ENCODE measurements around the gene ABCB6.

The ABCB6 gene

DNA sequence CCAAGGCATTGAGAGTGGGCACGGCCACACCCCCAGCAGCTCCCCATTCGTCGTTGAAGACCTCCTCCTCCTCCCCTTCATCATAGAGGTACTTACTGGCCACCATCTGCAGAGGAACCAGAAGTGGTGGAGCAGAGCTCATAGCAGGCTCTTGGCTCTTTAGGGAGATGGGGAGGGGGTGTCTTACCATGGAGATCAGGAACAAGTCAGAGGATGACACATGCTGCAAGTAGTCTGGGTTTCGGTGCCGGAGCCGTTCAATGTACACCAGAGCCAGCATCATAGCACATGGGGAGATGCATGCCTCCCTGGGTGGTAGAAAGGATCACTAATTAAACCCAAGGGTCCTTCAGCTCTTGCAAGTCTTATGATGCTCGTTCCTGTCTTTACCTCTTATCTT lies 44.0 kb downstream of the ABCB6 start:
- TF ChIP-seq CTCF (IDR thresholded peaks at IDR 0.05; ENCODE audit: borderline replicate concordance, extremely low read depth, low read length, poor library complexity, severe bottlenecking) (no peak), EZH2 (IDR thresholded peaks at IDR 0.05; ENCODE audit: borderline replicate concordance, low read depth, low read length, severe bottlenecking) (no peak)
- no peak overlapping the region for H3K9ac ChIP-seq (ENCODE audit: low read depth, low read length)
- H3K4me2 ChIP-seq (ENCODE audit: insufficient read depth, low read length), result no peak overlapping the region
- no peak overlapping the region for H2AFZ ChIP-seq (ENCODE audit: low read depth, low read length)
- H3K9me3 ChIP-seq (ENCODE audit: insufficient read depth, low read length, severe bottlenecking), result no peaks in the 10 kb centered on the region
- no peak overlapping the region for H3K27ac ChIP-seq (ENCODE audit: low read length)
- peaks cover 15% of the 10 kb centered on the region; the same call in 1 of the 2 replicates for H4K20me1 ChIP-seq (ENCODE audit: insufficient read depth, low read length)
- ATAC-seq (ENCODE audit: insufficient read depth, low read depth), result no peak
- no peak overlapping the region for H3K4me3 ChIP-seq (ENCODE audit: low read depth in 1 of 2, low read length in 2 of 2)
- peaks cover 48% of the 10 kb centered on the region for H3K36me3 ChIP-seq (ENCODE audit: insufficient read depth, low read length)
- no peaks in the 10 kb centered on the region for H3K27me3 ChIP-seq (ENCODE audit: insufficient read depth, low read length, poor library complexity)
- H3K4me1 ChIP-seq (ENCODE audit: insufficient read depth, low read length), result peaks cover 33% of the 10 kb centered on the region
- no peak for DNase-seq
- peaks cover 36% of the 10 kb centered on the region for H3K79me2 ChIP-seq (ENCODE audit: insufficient read depth, low read length)

DNA sequence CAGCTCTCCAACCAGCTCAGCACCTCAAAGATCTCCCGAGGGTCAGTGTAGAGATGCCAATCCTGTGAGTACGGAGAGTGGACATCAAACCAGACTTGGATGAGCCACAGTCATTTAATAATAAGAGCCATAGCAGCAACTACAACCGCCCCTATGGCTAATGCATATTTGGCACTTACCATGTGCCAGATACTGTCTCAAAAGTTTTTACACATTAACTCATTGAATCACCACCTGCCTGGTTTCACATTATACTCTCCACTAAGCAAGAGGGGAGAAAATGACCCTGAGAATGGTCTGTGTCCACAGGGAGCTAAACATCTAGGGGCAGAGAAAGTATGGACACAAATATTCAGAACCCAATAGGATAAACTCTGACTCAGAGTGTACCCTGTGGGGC lies 44.6 kb downstream of the ABCB6 start:
- H3K9ac ChIP-seq (ENCODE audit: low read depth, low read length), result no peak overlapping the region
- H3K36me3 ChIP-seq (ENCODE audit: insufficient read depth, low read length), result peaks cover 42% of the 10 kb centered on the region
- no peak overlapping the region for H3K27ac ChIP-seq (ENCODE audit: low read length)
- DNase-seq (no peak), ATAC-seq (ENCODE audit: insufficient read depth, low read depth) (no peak)
- no peak for TF ChIP-seq CTCF (IDR thresholded peaks at IDR 0.05; ENCODE audit: borderline replicate concordance, extremely low read depth, low read length, poor library complexity, severe bottlenecking)
- TF ChIP-seq EZH2 (IDR thresholded peaks at IDR 0.05; ENCODE audit: borderline replicate concordance, low read depth, low read length, severe bottlenecking), result no peak
- no peak overlapping the region for H2AFZ ChIP-seq (ENCODE audit: low read depth, low read length)
- H3K4me1 ChIP-seq (ENCODE audit: insufficient read depth, low read length), result peaks cover 27% of the 10 kb centered on the region
- peaks cover 30% of the 10 kb centered on the region for H3K79me2 ChIP-seq (ENCODE audit: insufficient read depth, low read length)
- H3K4me2 ChIP-seq (ENCODE audit: insufficient read depth, low read length), result no peak overlapping the region
- H4K20me1 ChIP-seq (ENCODE audit: insufficient read depth, low read length), result peaks cover 9% of the 10 kb centered on the region; the same call in 1 of the 2 replicates
- H3K4me3 ChIP-seq (ENCODE audit: low read depth in 1 of 2, low read length in 2 of 2), result no peak overlapping the region
- H3K9me3 ChIP-seq (ENCODE audit: insufficient read depth, low read length, severe bottlenecking), result no peaks in the 10 kb centered on the region
- no peaks in the 10 kb centered on the region for H3K27me3 ChIP-seq (ENCODE audit: insufficient read depth, low read length, poor library complexity)

DNA sequence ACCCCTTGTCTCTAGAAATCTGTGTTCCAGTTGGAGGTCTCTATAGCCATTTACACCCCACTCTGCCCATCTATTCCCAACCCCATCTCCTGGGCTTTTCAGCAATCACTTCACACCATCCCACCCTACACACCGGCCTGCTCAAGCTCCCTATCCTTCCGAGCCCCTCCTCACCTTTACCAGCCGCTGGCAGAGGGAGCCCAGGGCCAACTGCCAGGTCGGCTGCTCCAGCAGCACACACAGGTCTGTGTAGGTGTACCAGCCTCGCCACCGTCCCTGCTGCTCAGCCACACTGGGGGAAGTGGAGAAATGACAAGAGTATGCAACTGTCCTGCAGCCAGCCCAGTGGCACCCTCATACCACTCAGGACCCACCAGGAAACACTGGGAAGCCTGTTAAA lies 45.6 kb downstream of the ABCB6 start:
- Histone ChIP-seq H3K9me3 (ENCODE audit: insufficient read depth, low read length, severe bottlenecking) (no peaks in the 10 kb centered on the region), H4K20me1 (ENCODE audit: insufficient read depth, low read length) (peaks cover 4% of the 10 kb centered on the region; the same call in 1 of the 2 replicates), H3K27ac (ENCODE audit: low read length) (no peak overlapping the region), H3K79me2 (ENCODE audit: insufficient read depth, low read length) (peaks cover 21% of the 10 kb centered on the region), H3K4me1 (ENCODE audit: insufficient read depth, low read length) (peaks cover 21% of the 10 kb centered on the region), H3K27me3 (ENCODE audit: insufficient read depth, low read length, poor library complexity) (no peaks in the 10 kb centered on the region), H3K9ac (ENCODE audit: low read depth, low read length) (no peak overlapping the region), H3K4me2 (ENCODE audit: insufficient read depth, low read length) (no peak overlapping the region), H3K4me3 (ENCODE audit: low read depth in 1 of 2, low read length in 2 of 2) (no peak overlapping the region), H2AFZ (ENCODE audit: low read depth, low read length) (no peak overlapping the region), H3K36me3 (ENCODE audit: insufficient read depth, low read length) (peaks cover 42% of the 10 kb centered on the region)
- no peak for ATAC-seq (ENCODE audit: insufficient read depth, low read depth)
- DNase-seq, result no peak
- no peak for TF ChIP-seq EZH2 (IDR thresholded peaks at IDR 0.05; ENCODE audit: borderline replicate concordance, low read depth, low read length, severe bottlenecking)

GRCh38 chr2:219172231-219173154 lies 46.3 kb downstream of the ABCB6 start:
- peaks cover 16% of the 10 kb centered on the region for H3K79me2 ChIP-seq (ENCODE audit: insufficient read depth, low read length)
- no peak overlapping the region for H2AFZ ChIP-seq (ENCODE audit: low read depth, low read length)
- DNase-seq (no peak), ATAC-seq (ENCODE audit: insufficient read depth, low read depth) (no peak)
- no peak overlapping the region for H3K4me3 ChIP-seq (ENCODE audit: low read depth in 1 of 2, low read length in 2 of 2)
- H3K36me3 ChIP-seq (ENCODE audit: insufficient read depth, low read length), result peaks cover 42% of the 10 kb centered on the region
- H3K4me1 ChIP-seq (ENCODE audit: insufficient read depth, low read length), result peaks cover 21% of the 10 kb centered on the region
- H3K27me3 ChIP-seq (ENCODE audit: insufficient read depth, low read length, poor library complexity), result no peaks in the 10 kb centered on the region
- H3K4me2 ChIP-seq (ENCODE audit: insufficient read depth, low read length), result no peak overlapping the region
- H3K9me3 ChIP-seq (ENCODE audit: insufficient read depth, low read length, severe bottlenecking), result no peaks in the 10 kb centered on the region
- no peak overlapping the region for H3K9ac ChIP-seq (ENCODE audit: low read depth, low read length)
- peaks cover 4% of the 10 kb centered on the region; the same call in 1 of the 2 replicates for H4K20me1 ChIP-seq (ENCODE audit: insufficient read depth, low read length)
- H3K27ac ChIP-seq (ENCODE audit: low read length), result no peak overlapping the region
- TF ChIP-seq CTCF (IDR thresholded peaks at IDR 0.05; ENCODE audit: borderline replicate concordance, extremely low read depth, low read length, poor library complexity, severe bottlenecking) (no peak), EZH2 (IDR thresholded peaks at IDR 0.05; ENCODE audit: borderline replicate concordance, low read depth, low read length, severe bottlenecking) (no peak)

Measured in DND-41 (cell line).